Activated gamma-delta T cell treated with anti-CD3 and anti-CD28 coated beads, Interleukin-2, amount 50 U/mL, for 16 hours (primary cell): ENCODE results near the gene PCGF2.

ENCODE experiments used
- DNase-seq: peaks from one replicate; pipeline ENCODE4 v3.0.0-alpha.2; 2020; ENCODE audit warnings: low read depth

Gene PCGF2

DNA sequence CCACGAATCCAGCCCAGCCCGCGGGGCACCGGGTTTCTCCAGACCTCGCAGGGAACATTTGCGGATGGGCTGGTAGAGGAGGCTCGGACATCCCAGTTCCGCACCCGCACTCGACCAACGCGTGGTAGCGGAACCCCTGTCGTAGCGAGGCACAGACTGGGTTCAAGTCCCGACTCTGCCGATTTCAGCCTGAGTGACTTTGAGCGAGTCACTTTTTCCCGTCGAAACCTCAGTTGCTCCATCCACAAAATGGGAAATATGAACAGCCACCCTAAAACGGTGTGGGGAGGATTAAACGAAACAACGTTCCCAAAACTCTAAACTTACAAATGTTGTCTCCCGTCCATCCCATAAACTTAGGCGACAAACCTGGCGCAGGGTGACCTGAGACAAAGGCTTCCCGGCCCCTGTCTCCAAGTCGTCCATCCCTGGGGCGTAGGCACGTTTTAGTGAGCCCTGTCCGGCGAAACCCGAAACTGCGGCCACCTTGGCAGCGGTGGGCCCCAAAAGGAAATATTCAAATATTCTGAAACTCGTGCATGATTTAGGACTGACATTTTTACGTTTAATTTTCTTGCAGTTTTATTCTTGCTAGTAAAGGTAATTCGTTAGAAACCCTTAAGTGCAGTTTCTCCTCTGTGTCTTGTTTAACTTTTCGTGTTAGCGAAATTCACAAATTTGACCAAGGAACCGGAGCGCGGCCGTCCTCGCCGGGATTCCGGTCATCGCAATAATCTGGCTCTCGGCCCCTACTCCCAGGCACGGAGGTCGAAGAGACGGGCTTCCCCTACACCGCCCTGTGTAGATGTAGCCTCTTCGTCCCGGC lies 45.0 kb downstream of the PCGF2 start:
- DNase-seq, result no peak

DNA sequence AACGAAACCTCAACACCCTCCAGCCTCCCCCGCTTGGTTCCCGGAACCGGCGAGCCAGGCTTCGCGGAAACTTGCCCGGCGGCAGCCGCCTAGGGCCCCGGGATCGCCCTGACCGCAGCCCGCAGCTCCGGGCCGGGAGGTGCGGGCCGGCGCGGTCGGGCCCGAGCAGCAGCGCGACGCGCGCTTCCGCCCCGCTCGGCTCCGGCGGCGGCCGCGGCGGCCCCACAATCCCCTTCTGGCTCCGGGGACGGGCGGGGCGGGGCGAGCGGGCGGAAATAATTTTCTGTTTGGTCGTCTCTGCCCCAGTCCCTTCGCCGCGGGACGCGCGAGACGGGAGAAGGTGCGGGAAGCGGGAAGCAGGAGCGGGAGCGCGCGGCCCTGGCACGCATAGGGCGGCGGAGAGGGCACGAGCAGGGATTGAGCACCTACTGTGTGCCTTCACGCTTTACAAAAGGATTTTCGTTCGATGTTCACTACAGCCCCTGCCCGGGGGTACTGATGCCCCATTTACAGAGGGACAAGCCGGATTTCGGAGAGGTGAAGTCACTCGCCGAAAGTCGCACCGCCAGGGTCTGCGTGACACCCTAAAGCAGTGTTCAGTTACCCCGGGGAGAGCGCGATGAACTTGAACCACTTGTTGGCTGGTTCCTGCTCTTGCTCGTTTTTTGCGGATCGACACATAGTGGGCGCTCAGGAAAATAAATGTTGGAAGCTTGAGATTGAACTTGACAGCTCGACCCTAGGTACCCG lies 45.8 kb downstream of the PCGF2 start:
- peak; percentile 62 for DNase-seq

DNA sequence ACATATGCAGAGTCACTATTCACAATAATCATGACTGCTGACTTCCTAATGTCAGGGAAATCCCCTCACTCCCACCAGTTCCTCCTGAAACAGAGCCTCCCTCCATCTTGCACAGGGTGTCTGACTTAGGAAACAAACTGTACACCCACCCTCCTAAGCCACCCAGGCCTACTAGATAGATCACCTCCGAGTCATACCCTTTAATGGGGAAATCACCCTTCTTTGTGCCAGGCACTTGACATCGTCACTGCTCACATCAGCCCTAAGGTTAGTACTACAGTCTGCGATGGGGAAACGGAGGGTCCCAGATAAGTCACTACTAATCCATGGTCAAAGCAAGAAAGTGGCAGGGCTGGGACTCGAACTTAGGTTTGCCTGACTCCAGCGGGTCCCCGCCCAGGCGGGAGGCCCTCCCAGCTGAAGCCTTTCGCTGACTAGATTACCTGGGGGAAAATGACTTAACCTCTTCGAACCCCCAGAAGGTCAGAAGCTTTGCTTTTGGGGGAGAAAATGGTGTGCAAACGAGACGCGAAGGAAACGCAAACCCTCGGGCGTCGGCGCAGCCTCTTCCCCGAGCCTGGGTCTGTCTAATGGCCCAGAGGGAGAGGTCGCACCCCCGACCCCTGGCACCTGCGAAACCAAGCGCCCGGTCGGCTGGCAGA lies 46.5 kb downstream of the PCGF2 start:
- peak; percentile 73 for DNase-seq

DNA sequence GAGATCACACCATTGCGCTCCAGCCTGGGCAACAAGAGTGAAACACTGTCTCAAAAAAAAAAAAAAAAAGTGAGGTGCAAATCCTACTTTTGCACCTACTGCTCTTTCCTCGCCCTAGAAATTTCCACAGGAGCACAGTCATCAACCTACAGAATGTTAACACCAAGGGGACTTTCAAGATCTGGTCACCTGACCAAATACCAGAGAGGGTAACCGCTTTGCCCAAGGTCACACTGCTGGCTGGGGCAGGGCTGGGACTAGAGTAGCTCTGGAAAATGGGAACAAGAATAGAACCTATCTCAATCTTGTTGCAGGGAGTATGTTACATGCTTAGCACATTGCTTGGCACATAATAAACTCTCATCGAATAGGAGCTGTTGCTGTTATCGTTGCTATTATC lies 49.4 kb downstream of the PCGF2 start:
- no peak for DNase-seq

DNA sequence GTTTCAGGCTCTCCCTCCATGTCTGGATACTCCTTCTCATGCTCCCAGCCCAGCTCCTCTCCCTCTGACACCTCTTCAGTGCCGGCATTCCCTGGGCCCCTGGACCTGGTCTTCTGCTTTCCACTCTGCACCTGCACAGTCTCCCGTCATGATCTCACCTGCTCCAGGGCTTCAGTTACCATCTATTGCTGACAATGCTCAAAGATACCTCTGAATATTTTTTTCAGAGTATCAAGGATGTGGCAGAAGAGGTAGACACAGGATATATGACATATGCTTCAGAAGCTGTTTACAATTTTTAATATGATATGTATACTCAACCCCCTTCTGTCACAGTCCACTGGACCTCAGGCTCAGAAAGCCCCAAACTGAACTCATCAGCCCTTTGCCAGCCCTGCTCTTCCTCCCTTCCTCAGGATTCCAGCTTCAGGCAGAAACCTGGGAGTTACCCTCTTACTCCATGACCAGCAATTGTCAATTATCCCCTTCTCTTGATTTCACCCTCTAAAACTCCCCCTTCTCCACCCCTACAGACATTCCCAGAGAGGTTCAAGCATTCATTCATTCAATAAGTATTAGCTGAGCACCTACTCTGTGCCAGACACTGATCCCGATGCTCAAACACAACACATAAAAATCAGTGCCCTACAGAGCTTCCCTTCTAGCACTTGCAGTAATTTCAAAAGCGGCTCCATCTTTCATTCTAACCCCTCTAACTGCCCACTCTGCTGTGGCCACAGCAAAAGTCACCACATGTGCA lies 50.9 kb downstream of the PCGF2 start:
- no peak for DNase-seq

DNA sequence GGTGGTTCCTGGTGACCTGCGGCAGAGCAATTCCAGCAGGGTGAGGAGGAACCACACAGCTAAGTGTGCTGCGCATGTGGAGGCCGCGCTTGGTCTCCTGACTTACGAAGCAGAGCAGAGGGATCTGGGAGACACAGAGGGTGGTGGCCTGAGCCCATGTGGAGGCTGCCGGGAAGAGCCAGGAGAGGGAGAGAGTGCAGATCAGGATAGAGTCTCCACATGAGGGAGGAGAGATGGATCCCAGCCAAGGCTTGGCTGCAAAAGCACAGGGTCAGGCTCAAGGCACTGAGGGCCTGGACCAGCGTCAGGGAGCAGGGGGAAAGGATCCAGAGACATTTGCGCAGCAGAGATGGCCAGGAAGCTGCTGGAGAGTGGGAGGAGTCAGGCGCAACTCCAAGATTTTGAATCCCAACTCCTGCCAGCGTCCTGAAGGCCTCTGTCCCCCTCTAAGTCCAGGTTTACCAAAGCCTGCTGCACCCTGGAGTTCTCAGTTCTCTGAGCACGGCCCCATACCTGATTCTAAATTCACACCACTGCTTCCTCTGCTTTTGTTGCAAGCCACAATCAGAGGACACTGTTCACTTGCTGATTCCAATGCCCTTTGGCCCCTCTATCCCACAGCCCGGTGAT lies 54.3 kb downstream of the PCGF2 start:
- DNase-seq, result no peak

DNA sequence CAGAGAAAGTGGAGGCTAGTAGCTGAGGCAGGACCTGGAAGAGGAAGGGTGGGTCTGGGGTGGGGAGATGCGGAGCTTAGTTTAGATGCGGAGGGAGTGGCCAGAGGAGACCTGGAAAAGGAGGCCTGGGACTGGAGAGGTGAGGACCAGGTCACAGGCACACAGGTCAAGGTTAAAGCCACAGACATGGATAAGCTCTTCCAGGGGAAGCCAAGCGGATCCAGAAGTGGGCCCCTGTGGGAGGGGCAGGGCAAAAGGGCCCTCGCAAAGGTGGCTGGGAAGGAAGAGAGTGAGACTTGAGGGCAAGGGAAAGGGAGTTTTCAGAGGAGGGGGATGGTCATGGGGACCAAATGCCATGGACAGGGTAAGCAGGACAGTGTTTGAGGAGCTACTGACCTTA lies 57.0 kb downstream of the PCGF2 start:
- no peak for DNase-seq

DNA sequence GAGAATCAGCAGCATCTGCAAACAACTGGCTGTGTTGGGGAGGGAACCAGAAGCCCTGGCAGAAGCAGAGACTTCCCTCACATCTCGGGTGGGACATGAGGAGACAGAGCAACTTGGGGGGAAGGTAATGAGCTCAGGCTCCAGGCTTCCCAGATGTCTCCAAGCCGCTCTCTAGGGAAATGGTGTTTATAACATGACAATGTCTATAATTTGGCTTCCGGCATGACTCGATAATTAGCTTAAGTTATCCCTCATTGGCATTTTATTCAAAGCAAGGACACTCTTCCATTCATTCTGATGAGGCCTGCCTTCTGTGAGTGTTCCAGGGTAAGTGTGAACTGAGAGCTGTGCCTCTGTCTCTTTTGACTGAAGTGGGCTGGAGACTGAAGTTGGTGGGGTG lies 57.8 kb downstream of the PCGF2 start:
- DNase-seq, result no peak

DNA sequence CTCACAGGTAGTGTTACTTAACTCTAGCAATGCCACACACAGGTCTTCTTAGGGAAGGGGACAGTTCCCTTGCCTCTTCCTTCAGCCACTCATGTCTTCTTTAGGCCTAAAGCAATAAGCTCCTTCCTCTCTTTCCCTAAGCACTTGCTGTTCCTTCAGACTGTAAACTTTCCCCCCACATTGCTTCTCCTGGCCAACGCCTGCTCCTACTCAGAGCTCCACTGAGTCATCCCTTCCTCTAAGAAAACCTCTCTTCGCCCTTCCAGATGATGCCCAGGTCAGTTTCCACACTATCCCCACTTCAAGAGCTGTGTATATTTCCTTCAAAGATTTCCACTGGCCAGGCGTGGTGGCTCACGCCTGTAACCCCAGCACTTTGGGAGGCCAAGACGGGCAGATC lies 60.9 kb downstream of the PCGF2 start:
- no peak for DNase-seq

DNA sequence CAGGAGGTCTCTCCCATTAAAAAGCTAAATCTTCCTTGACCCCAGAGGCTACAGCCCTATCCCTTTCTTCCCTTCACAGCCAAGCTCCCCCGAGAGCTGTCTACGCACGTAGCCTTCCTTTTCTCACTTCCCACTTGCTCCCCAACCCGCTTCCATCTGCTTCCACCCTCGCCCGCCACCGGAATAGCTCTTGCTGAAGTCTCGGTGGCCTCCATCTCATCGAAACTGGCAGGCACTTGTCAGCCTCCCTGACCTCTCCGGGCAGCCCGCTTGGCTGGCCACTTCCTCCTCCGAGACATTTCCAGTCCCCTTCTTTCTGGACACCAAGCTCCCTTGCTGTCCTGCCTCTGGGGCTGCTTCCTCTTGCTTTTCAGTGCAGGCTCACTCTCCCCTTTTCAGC lies 62.6 kb downstream of the PCGF2 start:
- no peak for DNase-seq
